DOHH2 (cell line): ENCODE data around the gene MRPS2.
"Not testable (repeated sequence)": the region's sequence is repeated elsewhere in the genome, so short reads cannot be mapped to it uniquely, and the experiment has no call there.

Experiments
- H3F3A ChIP-seq: fragments of 200-600 bp; sonication (generic), shearing (Covaris generic); 2 replicates; pipeline ENCODE4 v1.6.0; 2016; ENCODE audit warnings: antibody characterized with exemption, mild to moderate bottlenecking; ENCODE audit not compliant: control insufficient read depth, insufficient read depth
- H3K27ac ChIP-seq: fragments of 200-600 bp; sonication (generic); 2 replicates; pipeline ENCODE4 v1.5.1; 2014; ENCODE audit warnings: low read depth, mild to moderate bottlenecking, low read length, moderate library complexity
- H3K27me3 ChIP-seq: fragments of 200-600 bp; sonication (generic); 2 replicates; pipeline ENCODE4 v1.6.1; 2014; ENCODE audit warnings: mild to moderate bottlenecking, low read length, mixed read lengths; ENCODE audit not compliant: control insufficient read depth
- H3K36me3 ChIP-seq: fragments of 200-600 bp; sonication (generic); 2 replicates; pipeline ENCODE4 v1.6.1; 2014; ENCODE audit warnings: mild to moderate bottlenecking, low read length, moderate library complexity, mixed read lengths; ENCODE audit not compliant: control insufficient read depth
- H3K4me1 ChIP-seq: fragments of 200-600 bp; sonication (generic); 2 replicates; pipeline ENCODE4 v1.6.1; 2014; ENCODE audit warnings: mild to moderate bottlenecking, low read length, mixed read lengths; ENCODE audit not compliant: control insufficient read depth
- H3K4me2 ChIP-seq: fragments of 200-600 bp; sonication (generic); 2 replicates; pipeline ENCODE4 v1.6.0; 2014; ENCODE audit warnings: mild to moderate bottlenecking, low read length, moderate library complexity
- H3K4me3 ChIP-seq: fragments of 200-600 bp; sonication (generic); 2 replicates; pipeline ENCODE4 v1.5.1; 2014; ENCODE audit warnings: mild to moderate bottlenecking, low read length, mixed read lengths
- H3K79me2 ChIP-seq: fragments of 200-600 bp; sonication (generic); 2 replicates; pipeline ENCODE4 v1.6.1; 2014; ENCODE audit warnings: mild to moderate bottlenecking, low read length, mixed read lengths; ENCODE audit not compliant: control insufficient read depth
- H3K9me2 ChIP-seq: fragments of 200-600 bp; sonication (generic); replicated peaks from 2 replicates; pipeline ENCODE4 v1.6.1; 2014; ENCODE audit warnings: mild to moderate bottlenecking, low read length, mixed read lengths; ENCODE audit not compliant: control insufficient read depth
- H3K9me3 ChIP-seq: fragments of 200-600 bp; sonication (generic); 2 replicates; pipeline ENCODE4 v1.6.1; 2014; ENCODE audit warnings: antibody characterized with exemption, low read length, mixed read lengths; ENCODE audit not compliant: control insufficient read depth, insufficient read depth
- H4K20me1 ChIP-seq: fragments of 200-600 bp; sonication (generic); 2 replicates; pipeline ENCODE4 v1.6.0; 2014; ENCODE audit warnings: low read depth, mild to moderate bottlenecking, antibody characterized with exemption, low read length, moderate library complexity; ENCODE audit not compliant: control insufficient read depth, insufficient read depth
- EZH2phosphoT487 ChIP-seq: fragments of 200-600 bp; sonication (generic); IDR thresholded peaks from 2 replicates; pipeline ENCODE4 v1.6.1; 2017; ENCODE audit warnings: borderline replicate concordance, mild to moderate bottlenecking, antibody characterized with exemption, low read length, moderate library complexity, mixed read lengths
- TF ChIP-seq, protein P1 (sequence below): fragments of 200-600 bp; sonication (generic); IDR thresholded peaks from one replicate; pipeline ENCODE4 v1.5.1; 2014; ENCODE audit warnings: antibody characterized with exemption, mild to moderate bottlenecking, low read depth, low read length; ENCODE audit not compliant: poor library complexity, severe bottlenecking

The MRPS2 gene

DNA sequence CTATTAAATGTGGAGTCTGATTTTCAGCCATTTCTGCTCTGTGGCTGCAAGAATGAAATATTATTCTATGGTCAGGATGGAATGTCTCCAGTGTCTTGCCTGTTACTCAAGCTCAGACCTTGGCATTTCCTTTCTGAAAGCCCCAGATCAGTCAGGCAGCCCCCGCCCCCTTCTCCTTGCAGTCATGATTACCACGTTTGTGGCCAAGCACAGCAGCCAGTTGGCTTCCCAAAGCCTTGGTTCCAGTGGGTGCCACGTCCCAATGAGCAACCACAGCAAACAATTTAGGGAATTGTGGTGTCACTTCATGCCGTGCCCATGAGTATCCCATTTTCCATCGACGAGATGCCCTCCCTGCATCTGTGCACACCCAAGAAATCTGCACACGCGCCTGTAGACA is 35.7 kb downstream of the MRPS2 start:
- Histone ChIP-seq H3K27me3 (no peaks in the 10 kb centered on the region), H3K4me3 (no peak overlapping the region), H3K9me2 (no peaks in the 10 kb centered on the region), H3K36me3 (no peaks in the 10 kb centered on the region), H4K20me1 (no peaks in the 10 kb centered on the region), H3K27ac (no peak overlapping the region), H3K4me2 (no peak overlapping the region), H3K9me3 (no peaks in the 10 kb centered on the region), H3F3A (0 out of 2 replicates have a peak, but pooled peaks cover 2% of the 10 kb centered on the region), H3K79me2 (no peaks in the 10 kb centered on the region), H3K4me1 (no peaks in the 10 kb centered on the region)
- TF ChIP-seq, protein P1, sequence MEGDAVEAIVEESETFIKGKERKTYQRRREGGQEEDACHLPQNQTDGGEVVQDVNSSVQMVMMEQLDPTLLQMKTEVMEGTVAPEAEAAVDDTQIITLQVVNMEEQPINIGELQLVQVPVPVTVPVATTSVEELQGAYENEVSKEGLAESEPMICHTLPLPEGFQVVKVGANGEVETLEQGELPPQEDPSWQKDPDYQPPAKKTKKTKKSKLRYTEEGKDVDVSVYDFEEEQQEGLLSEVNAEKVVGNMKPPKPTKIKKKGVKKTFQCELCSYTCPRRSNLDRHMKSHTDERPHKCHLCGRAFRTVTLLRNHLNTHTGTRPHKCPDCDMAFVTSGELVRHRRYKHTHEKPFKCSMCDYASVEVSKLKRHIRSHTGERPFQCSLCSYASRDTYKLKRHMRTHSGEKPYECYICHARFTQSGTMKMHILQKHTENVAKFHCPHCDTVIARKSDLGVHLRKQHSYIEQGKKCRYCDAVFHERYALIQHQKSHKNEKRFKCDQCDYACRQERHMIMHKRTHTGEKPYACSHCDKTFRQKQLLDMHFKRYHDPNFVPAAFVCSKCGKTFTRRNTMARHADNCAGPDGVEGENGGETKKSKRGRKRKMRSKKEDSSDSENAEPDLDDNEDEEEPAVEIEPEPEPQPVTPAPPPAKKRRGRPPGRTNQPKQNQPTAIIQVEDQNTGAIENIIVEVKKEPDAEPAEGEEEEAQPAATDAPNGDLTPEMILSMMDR = no peak
- TF ChIP-seq EZH2phosphoT487 = no peak

DNA sequence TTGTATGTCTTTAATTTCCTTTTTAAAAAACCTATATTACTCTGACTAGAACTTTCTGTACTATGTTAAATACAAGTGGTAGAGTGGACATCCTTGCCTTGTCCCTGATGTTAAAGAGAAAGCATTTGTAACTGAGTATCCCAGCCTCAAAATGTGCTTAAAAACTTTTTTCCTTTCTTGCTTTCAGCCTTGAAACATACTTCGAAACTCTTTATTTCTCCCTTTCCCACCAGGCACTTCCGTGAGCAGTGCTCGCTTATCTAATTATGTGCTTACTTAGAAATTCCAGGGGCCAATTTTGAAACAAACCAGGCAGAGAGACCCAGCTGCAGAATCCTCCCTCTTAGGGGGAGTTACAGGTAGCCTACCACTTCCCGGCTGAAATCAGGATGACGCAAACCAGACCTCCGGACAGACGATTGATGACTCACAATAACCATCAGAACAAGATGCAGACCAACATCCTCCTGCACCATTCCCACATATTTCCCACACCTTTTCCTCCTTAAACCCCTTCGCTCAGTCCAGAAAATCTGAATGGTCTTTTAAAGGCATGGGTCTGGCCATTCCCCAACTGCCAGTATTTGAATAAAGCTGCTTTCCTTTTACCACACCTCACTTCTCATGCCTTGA is 42.9 kb downstream of the MRPS2 start:
- not testable (repeated sequence) for H3K79me2 ChIP-seq, H3K9me3 ChIP-seq, H3K4me1 ChIP-seq, H3K27me3 ChIP-seq, H3K4me2 ChIP-seq, H3K9me2 ChIP-seq, H4K20me1 ChIP-seq, H3K36me3 ChIP-seq, H3F3A ChIP-seq, H3K27ac ChIP-seq, H3K4me3 ChIP-seq

DNA sequence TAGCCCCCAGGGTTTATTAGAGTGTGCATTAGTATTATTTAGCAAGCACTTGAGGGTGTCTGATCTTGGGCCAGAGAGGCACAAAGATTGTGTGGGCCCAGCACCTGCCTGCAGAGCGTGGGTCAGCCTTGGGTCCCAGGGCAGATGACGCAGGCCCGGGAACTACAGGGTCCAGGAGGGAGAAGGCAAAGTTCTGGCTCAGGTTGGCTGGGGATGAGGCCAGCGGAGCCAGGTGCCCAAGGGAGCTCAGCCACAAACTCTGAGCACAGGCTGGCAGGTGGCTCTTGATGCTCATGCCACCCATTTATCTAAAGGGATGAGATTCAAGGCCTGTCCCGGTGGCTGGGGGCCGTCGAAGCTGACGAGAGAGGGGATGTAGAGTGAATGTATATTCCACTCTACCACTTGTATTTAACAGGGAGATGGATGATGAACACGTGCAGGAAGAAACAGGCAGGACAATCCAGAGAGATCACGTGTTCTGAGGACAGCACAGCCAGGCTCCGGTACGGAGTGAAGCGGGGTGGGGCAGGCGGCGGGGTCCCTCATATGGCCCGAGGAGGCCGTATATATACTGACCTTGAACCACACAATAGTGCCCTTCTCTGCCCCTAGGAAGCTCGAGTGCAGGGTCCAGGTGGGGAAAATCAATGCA is 44.6 kb downstream of the MRPS2 start:
- Histone ChIP-seq H3K27ac (no peak overlapping the region), H3K9me2 (no peaks in the 10 kb centered on the region), H3K79me2 (no peaks in the 10 kb centered on the region), H3K27me3 (no peaks in the 10 kb centered on the region), H4K20me1 (no peaks in the 10 kb centered on the region), H3K4me1 (no peaks in the 10 kb centered on the region), H3F3A (no peaks in the 10 kb centered on the region), H3K9me3 (no peaks in the 10 kb centered on the region), H3K4me2 (no peak overlapping the region), H3K36me3 (no peaks in the 10 kb centered on the region), H3K4me3 (no peak overlapping the region)
- TF ChIP-seq, protein P1 = no peak
- no peak for TF ChIP-seq EZH2phosphoT487

DNA sequence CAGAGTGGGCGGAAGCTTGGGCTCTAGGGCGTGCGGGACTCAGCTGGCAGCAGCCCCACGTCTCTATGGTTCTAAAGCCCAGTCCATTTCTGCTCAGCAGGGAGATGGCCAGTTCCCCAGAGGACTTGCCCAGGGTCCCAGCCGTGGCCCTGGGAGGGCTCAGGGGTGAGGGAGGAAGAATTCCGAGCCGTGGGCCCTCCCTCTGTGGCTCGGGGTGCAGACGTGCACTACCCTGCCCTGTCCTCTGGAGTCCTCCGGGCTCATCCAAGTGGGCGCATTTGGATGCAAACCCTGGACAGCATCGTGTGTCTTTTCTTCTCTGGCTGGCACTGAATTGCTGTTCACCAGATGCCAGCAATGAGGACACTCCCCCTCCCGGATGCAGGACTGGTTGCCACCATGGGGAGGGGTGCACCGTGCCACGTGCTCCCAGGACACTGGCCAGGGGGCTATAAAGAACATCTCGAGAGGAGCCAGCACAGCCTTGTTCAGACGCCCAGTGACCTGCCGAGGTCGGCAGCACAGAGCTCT is 45.2 kb downstream of the MRPS2 start, which contains the start of gene OBP2A:
OBP2A (plus strand) TSS at position 481 of the 531 bp plus-strand sequence. CDS start 55 bp downstream, outside the sequence.
- not testable (repeated sequence) for H3K36me3 ChIP-seq, H3K27ac ChIP-seq, H3K4me2 ChIP-seq, H3K4me1 ChIP-seq, H3K9me2 ChIP-seq, H3K9me3 ChIP-seq, H3K4me3 ChIP-seq, H4K20me1 ChIP-seq, H3K79me2 ChIP-seq, H3F3A ChIP-seq, H3K27me3 ChIP-seq

DNA sequence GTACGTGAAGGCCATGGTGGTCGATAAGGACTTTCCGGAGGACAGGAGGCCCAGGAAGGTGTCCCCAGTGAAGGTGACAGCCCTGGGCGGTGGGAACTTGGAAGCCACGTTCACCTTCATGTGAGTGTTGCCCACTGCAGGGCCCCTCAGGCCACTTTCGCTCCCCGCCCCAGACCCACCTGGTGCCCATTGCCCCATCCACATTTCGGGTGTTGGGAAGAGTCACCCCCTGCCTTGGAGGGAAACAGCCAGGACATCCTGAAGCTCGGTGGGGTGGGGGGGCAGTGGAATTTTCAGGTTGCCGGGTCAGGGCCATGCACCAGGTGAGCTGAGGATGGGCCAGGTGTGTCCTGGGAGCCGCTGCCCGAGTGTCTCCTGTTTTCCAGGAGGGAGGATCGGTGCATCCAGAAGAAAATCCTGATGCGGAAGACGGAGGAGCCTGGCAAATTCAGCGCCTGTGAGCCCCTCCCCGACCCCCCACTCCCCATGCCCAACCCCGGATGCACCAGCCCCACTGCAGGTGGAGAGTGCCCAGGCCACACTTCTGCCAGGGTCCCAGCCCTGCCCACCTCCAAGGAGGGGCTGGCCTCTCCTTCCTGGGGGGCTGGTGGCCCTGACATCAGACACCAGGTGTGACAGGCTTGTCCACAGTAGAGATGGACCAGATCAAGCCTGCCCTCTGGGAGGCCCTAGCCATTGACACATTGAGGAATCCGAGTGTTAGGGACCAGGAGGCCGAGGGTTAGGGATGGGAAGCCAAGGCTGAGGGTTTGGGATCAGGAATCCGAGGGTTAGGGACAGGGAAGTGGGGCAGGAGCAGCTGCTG is 46.5 kb downstream of the MRPS2 start:
- H3F3A ChIP-seq, H3K9me3 ChIP-seq, H3K36me3 ChIP-seq, H4K20me1 ChIP-seq, H3K4me3 ChIP-seq, H3K27ac ChIP-seq, H3K79me2 ChIP-seq, H3K27me3 ChIP-seq, H3K4me2 ChIP-seq, H3K4me1 ChIP-seq, H3K9me2 ChIP-seq: not testable (repeated sequence)
